Measurements from ENCODE around the gene C2CD3. TPM values are rescaled to one million over a fixed set of nuclear protein-coding genes. Genes with fewer than 3 reads are reported as not detected.
A peak's percentile ranks its signal among the peaks of the same experiment; 100 is the strongest.
"Not testable (repeated sequence)": the region's sequence is repeated elsewhere in the genome, so short reads cannot be mapped to it uniquely, and the experiment has no call there.

Gene C2CD3
- polyA plus RNA-seq, 3 donors: 0.87 to 12.1 (median 2.9) TPM

GRCh38 chr11:74123008-74123448, 47.8 kb downstream of the C2CD3 start:
- Histone ChIP-seq H3K27ac (ENCODE audit: low read depth in 1 of 2, low read length in 2 of 2) (no peak overlapping the region), H3K9me3 (replicated peaks in 1 of 2; ENCODE audit: control insufficient read depth in 1 of 2, insufficient read depth in 1 of 2, low read length in 2 of 2) (no peaks in the 10 kb centered on the region), H4K20me1 (ENCODE audit: insufficient read depth, low read length) (no peaks in the 10 kb centered on the region), H3K4me1 (ENCODE audit: control insufficient read depth in 1 of 2, insufficient read depth in 2 of 2, low read length in 2 of 2) (no peaks in the 10 kb centered on the region), H3K4me3 (replicated peaks in 1 of 3; ENCODE audit: low read depth in 2 of 3, low read length in 3 of 3) (no peak overlapping the region), H3K79me2 (ENCODE audit: insufficient read depth, low read length) (no peaks in the 10 kb centered on the region), H3K9ac (ENCODE audit: insufficient read depth, low read length, poor library complexity, severe bottlenecking) (no peak overlapping the region), H3K36me3 (replicated peaks in 1 of 2; ENCODE audit: control insufficient read depth in 1 of 2, insufficient read depth in 2 of 2, low read length in 2 of 2) (peaks cover 3 to 16% of the 10 kb centered on the region in 2 donors), H2AFZ (ENCODE audit: insufficient read depth, low read depth, low read length, poor library complexity, severe bottlenecking) (no peak overlapping the region), H3K4me2 (replicated peaks; ENCODE audit: extremely low read depth, low read length, poor library complexity, severe bottlenecking) (no peak overlapping the region), H3K27me3 (ENCODE audit: control insufficient read depth in 2 of 2, insufficient read depth in 2 of 2, low read length in 2 of 2) (no peaks in the 10 kb centered on the region)
- TF ChIP-seq CTCF (IDR thresholded peaks at IDR 0.05): no peak
- Mint-ChIP-seq H3K9me3 (peaks cover 0 to 5% (median 0%) of the 10 kb centered on the region in 7 donors), H3K27ac (no peak overlapping the region), H3K4me1 (no peaks in the 10 kb centered on the region), H3K27me3 (ENCODE audit: low read depth in 3 of 3) (peaks cover 0 to 4% (median 0%) of the 10 kb centered on the region in 3 donors), H3K36me3 (peaks cover 12 to 33% of the 10 kb centered on the region in 2 donors), H3K4me3 (no peak overlapping the region)
- no peak for DNase-seq
- intact Hi-C loops (cut with micrococcal nuclease): no loop called here

DNA sequence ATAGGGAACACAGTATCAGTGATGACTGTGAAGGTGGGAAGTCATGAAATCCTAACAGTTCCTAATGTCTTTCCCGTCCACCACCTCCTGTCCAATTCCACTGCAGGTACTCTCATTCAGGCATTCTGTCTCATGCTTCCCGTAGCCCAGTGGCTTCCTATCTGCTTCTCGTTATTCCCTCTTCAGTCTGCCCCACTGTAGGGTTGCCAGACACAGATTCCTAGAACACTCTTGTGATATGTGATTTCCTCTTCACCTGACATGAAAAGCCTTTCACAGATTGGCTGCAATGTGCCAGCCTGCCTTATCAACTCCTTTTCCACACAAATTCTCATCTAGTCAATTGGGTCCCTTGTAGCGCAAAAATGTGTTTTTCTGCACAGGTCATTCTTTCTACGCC, 49.0 kb downstream of the C2CD3 start:
- WGBS (ENCODE audit: insufficient coverage): 100% methylated on average over 5 of the region's 5 CpGs
- H3K27ac Mint-ChIP-seq: peak overlapping the region in 1 of 7 donors; percentile 61
- intact Hi-C loops (cut with micrococcal nuclease): no loop called here

GRCh38 chr11:74120260-74121035, 50.4 kb downstream of the C2CD3 start:
- WGBS (ENCODE audit: insufficient coverage): 100% methylated on average over 3 of the region's 5 CpGs
- H3K4me3 ChIP-seq (replicated peaks in 1 of 3; ENCODE audit: low read depth in 2 of 3, low read length in 3 of 3); H3K9me3 Mint-ChIP-seq; H3K4me1 Mint-ChIP-seq; H3K4me1 ChIP-seq (ENCODE audit: control insufficient read depth in 1 of 2, insufficient read depth in 2 of 2, low read length in 2 of 2); H3K9ac ChIP-seq (ENCODE audit: insufficient read depth, low read length, poor library complexity, severe bottlenecking); H4K20me1 ChIP-seq (ENCODE audit: insufficient read depth, low read length); H3K27ac ChIP-seq (ENCODE audit: low read depth in 1 of 2, low read length in 2 of 2); H3K4me3 Mint-ChIP-seq; H2AFZ ChIP-seq (ENCODE audit: insufficient read depth, low read depth, low read length, poor library complexity, severe bottlenecking); H3K79me2 ChIP-seq (ENCODE audit: insufficient read depth, low read length); H3K27me3 ChIP-seq (ENCODE audit: control insufficient read depth in 2 of 2, insufficient read depth in 2 of 2, low read length in 2 of 2); intact Hi-C loops (cut with micrococcal nuclease); H3K9me3 ChIP-seq (replicated peaks in 1 of 2; ENCODE audit: control insufficient read depth in 1 of 2, insufficient read depth in 1 of 2, low read length in 2 of 2); H3K4me2 ChIP-seq (replicated peaks; ENCODE audit: extremely low read depth, low read length, poor library complexity, severe bottlenecking); DNase-seq; H3K27me3 Mint-ChIP-seq (ENCODE audit: low read depth in 3 of 3): not testable (repeated sequence)
- H3K36me3 ChIP-seq (replicated peaks in 1 of 2; ENCODE audit: control insufficient read depth in 1 of 2, insufficient read depth in 2 of 2, low read length in 2 of 2): peaks cover 3 to 30% of the 10 kb centered on the region in 2 donors
- H3K27ac Mint-ChIP-seq: peak overlapping the region in 2 of 7 donors; percentile 59 to 61
- H3K36me3 Mint-ChIP-seq: peaks cover 31 to 45% of the 10 kb centered on the region in 2 donors

More for the DNA sequence above, 49.0 kb downstream of the C2CD3 start:
- Histone ChIP-seq H4K20me1 (ENCODE audit: insufficient read depth, low read length) (no peaks in the 10 kb centered on the region), H3K79me2 (ENCODE audit: insufficient read depth, low read length) (no peaks in the 10 kb centered on the region), H3K36me3 (replicated peaks in 1 of 2; ENCODE audit: control insufficient read depth in 1 of 2, insufficient read depth in 2 of 2, low read length in 2 of 2) (peaks cover 3 to 24% of the 10 kb centered on the region in 2 donors), H3K4me3 (replicated peaks in 1 of 3; ENCODE audit: low read depth in 2 of 3, low read length in 3 of 3) (no peak overlapping the region), H3K27me3 (ENCODE audit: control insufficient read depth in 2 of 2, insufficient read depth in 2 of 2, low read length in 2 of 2) (no peaks in the 10 kb centered on the region), H3K4me1 (ENCODE audit: control insufficient read depth in 1 of 2, insufficient read depth in 2 of 2, low read length in 2 of 2) (no peaks in the 10 kb centered on the region), H3K27ac (ENCODE audit: low read depth in 1 of 2, low read length in 2 of 2) (no peak overlapping the region), H3K9ac (ENCODE audit: insufficient read depth, low read length, poor library complexity, severe bottlenecking) (no peak overlapping the region), H3K4me2 (replicated peaks; ENCODE audit: extremely low read depth, low read length, poor library complexity, severe bottlenecking) (no peak overlapping the region), H3K9me3 (replicated peaks in 1 of 2; ENCODE audit: control insufficient read depth in 1 of 2, insufficient read depth in 1 of 2, low read length in 2 of 2) (no peaks in the 10 kb centered on the region), H2AFZ (ENCODE audit: insufficient read depth, low read depth, low read length, poor library complexity, severe bottlenecking) (no peak overlapping the region)
- DNase-seq: no peak
- Mint-ChIP-seq H3K4me3 (no peak overlapping the region), H3K36me3 (peaks cover 20 to 36% of the 10 kb centered on the region in 2 donors), H3K4me1 (no peaks in the 10 kb centered on the region), H3K27me3 (ENCODE audit: low read depth in 3 of 3) (peaks cover 0 to 4% (median 0%) of the 10 kb centered on the region in 3 donors), H3K9me3 (peaks cover 0 to 5% (median 0%) of the 10 kb centered on the region in 7 donors)
- no peak for TF ChIP-seq CTCF (IDR thresholded peaks at IDR 0.05)

Measured in CD14-positive monocyte (primary cell).